Body of pancreas (tissue), 4 donors: ENCODE results near the gene PTPRA.

Experiments
- POLR2A ChIP-seq, 3 donors: fragments of 450-650 bp; IDR thresholded peaks; one replicate each; pipeline ENCODE4 v1.6.1; 2016; ENCODE audit warnings: antibody characterized with exemption in 3 of 3, mild to moderate bottlenecking in 2 of 3
- TF ChIP-seq, protein P1 (sequence below), 7 experiments: fragments of 450-650 bp in 4 of 7; fragments of 200-600 bp in 3 of 7; sonication (generic) in 3 of 7; IDR thresholded peaks; one replicate each; pipeline ENCODE4 v1.5.1; 2016 to 2019; ENCODE audit warnings: antibody characterized with exemption in 7 of 7

- TF ChIP-seq, protein P1, sequence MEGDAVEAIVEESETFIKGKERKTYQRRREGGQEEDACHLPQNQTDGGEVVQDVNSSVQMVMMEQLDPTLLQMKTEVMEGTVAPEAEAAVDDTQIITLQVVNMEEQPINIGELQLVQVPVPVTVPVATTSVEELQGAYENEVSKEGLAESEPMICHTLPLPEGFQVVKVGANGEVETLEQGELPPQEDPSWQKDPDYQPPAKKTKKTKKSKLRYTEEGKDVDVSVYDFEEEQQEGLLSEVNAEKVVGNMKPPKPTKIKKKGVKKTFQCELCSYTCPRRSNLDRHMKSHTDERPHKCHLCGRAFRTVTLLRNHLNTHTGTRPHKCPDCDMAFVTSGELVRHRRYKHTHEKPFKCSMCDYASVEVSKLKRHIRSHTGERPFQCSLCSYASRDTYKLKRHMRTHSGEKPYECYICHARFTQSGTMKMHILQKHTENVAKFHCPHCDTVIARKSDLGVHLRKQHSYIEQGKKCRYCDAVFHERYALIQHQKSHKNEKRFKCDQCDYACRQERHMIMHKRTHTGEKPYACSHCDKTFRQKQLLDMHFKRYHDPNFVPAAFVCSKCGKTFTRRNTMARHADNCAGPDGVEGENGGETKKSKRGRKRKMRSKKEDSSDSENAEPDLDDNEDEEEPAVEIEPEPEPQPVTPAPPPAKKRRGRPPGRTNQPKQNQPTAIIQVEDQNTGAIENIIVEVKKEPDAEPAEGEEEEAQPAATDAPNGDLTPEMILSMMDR (IDR thresholded peaks at IDR 0.05), result no peak
- no peak for TF ChIP-seq POLR2A (IDR thresholded peaks at IDR 0.05)
Measured at GRCh38 chr20:3084986-3085360, 211.7 kb downstream of the PTPRA start.
